HCT116 (cell line): ENCODE measurements around the gene RGS18. TPM values are rescaled to one million over a fixed set of nuclear protein-coding genes. Genes with fewer than 3 reads are reported as not detected.

Experiments used
- ATAC-seq: fragments of 200-7000 bp; cut with Tn5 transposase; 2 replicates; pipeline ENCODE4 v1.9.1; 2020; ENCODE audit warnings: mild to moderate bottlenecking, moderate library complexity
- BruUV-seq: library from RNA; stranded (reverse); fragments of 400-500 nt; replicated peaks from 2 replicates; lab custom pipeline; 2021; lab: Mats Ljungman, UMichigan
- CTCF ChIA-PET: fragments of 300-600 bp; sonication (Branson Sonifier 250); formaldehyde crosslinking; loops from one replicate; lab custom pipeline; 2021; ENCODE audit warnings: antibody characterized with exemption; lab: Charles Lee
- POLR2A ChIA-PET: fragments of 300-600, 350-600 bp; sonication (Branson Sonifier 250); formaldehyde crosslinking; loops from one replicate; lab custom pipeline; 2021; ENCODE audit warnings: antibody characterized with exemption; lab: Charles Lee
- RAD21 ChIA-PET, 2 experiments: fragments of 300-600 bp; sonication (Branson Sonifier 250); formaldehyde crosslinking; loops; one replicate each; lab custom pipeline; 2023; ENCODE audit warnings: low total read pairs in 2 of 2; ENCODE audit not compliant: uncharacterized antibody in 2 of 2, unreplicated experiment in 2 of 2, low non-redundant PET in 1 of 2; lab: Charles Lee
- DNase-seq: peaks from one replicate; pipeline ENCODE4 v3.0.0-alpha.2; 2010; ENCODE audit warnings: low read depth, low spot score
- H2AFZ ChIP-seq: fragments of 200-600 bp; shearing (Covaris generic), sonication (generic); 2 replicates; pipeline ENCODE4 v1.6.1; 2017; ENCODE audit warnings: low read depth, mixed run types, mixed read lengths, antibody characterized with exemption, low read length; ENCODE audit not compliant: poor library complexity, severe bottlenecking
- H3K27ac ChIP-seq: 2 replicates; pipeline ENCODE4 v1.5.1; 2012; ENCODE audit warnings: low read depth, low read length
- H3K27me3 ChIP-seq: fragments of 200-600 bp; sonication (generic); 2 replicates; pipeline ENCODE4 v1.6.1; 2016; ENCODE audit warnings: mixed run types, low read length, mixed read lengths; ENCODE audit not compliant: insufficient read depth
- H3K36me3 ChIP-seq, 2 experiments: fragments of 200-500 bp in 1 of 2; fragments of 200-600 bp in 1 of 2; sonication (Bioruptor generic) in 1 of 2; sonication (generic) in 1 of 2; 2 replicates each; pipeline versions ENCODE4 v1.5.1 to v1.6.1; 2014 to 2016; ENCODE audit warnings: low read length in 2 of 2, inconsistent platforms in 1 of 2, mixed read lengths in 1 of 2, mixed run types in 1 of 2; ENCODE audit not compliant: insufficient read depth in 2 of 2, control insufficient read depth in 1 of 2
- H3K4me1 ChIP-seq, 2 experiments: fragments of 200-600 bp in 1 of 2; sonication (generic) in 1 of 2; 2 replicates each; pipeline versions ENCODE4 v1.5.1 to v1.6.1; 2012 to 2017; ENCODE audit warnings: low read length in 2 of 2, inconsistent platforms in 1 of 2, mild to moderate bottlenecking in 1 of 2, mixed read lengths in 1 of 2, mixed run types in 1 of 2, moderate library complexity in 1 of 2; ENCODE audit not compliant: insufficient read depth in 2 of 2, control insufficient read depth in 1 of 2
- H3K4me2 ChIP-seq: fragments of 200-600 bp; sonication (generic); 2 replicates; pipeline ENCODE4 v1.6.1; 2017; ENCODE audit warnings: mixed run types, low read length, mixed read lengths
- H3K4me3 ChIP-seq, 2 experiments: fragments of 200-600 bp in 1 of 2; sonication (generic) in 1 of 2; replicated peaks in 1 of 2; 2 replicates each; pipeline ENCODE4 v1.5.1; 2011 to 2016; ENCODE audit warnings: low read length in 2 of 2, control low read depth in 1 of 2, low read depth in 1 of 2, mild to moderate bottlenecking in 1 of 2, mixed read lengths in 1 of 2, mixed run types in 1 of 2
- H3K79me2 ChIP-seq: fragments of 200-600 bp; sonication (generic); 2 replicates; pipeline ENCODE4 v1.6.1; 2017; ENCODE audit warnings: mild to moderate bottlenecking, mixed run types, low read length, moderate library complexity, mixed read lengths; ENCODE audit not compliant: insufficient read depth
- H3K9ac ChIP-seq: fragments of 200-600 bp; sonication (generic); 2 replicates; pipeline ENCODE4 v1.6.1; 2016; ENCODE audit warnings: low read length, mixed read lengths
- H3K9me2 ChIP-seq: fragments of 200-600 bp; sonication (generic), shearing (Covaris generic); 2 replicates; pipeline ENCODE4 v1.6.1; 2017; ENCODE audit warnings: mixed run types, mild to moderate bottlenecking, moderate library complexity; ENCODE audit not compliant: insufficient read depth
- H3K9me3 ChIP-seq, 2 experiments: fragments of 200-500 bp in 1 of 2; fragments of 200-600 bp in 1 of 2; sonication (Bioruptor generic) in 1 of 2; sonication (generic) in 1 of 2; 2 replicates each; pipeline ENCODE4 v1.6.1; 2014 to 2017; ENCODE audit warnings: low read length in 2 of 2, mixed read lengths in 2 of 2, inconsistent platforms in 1 of 2, low read depth in 1 of 2, mild to moderate bottlenecking in 1 of 2, mixed run types in 1 of 2, moderate library complexity in 1 of 2; ENCODE audit not compliant: control insufficient read depth in 1 of 2, insufficient read depth in 1 of 2
- H4K20me1 ChIP-seq: fragments of 200-600 bp; sonication (generic), shearing (Covaris generic); 2 replicates; pipeline ENCODE4 v1.6.1; 2017; ENCODE audit warnings: mixed run types, mild to moderate bottlenecking, moderate library complexity; ENCODE audit not compliant: insufficient read depth
- CBX3 ChIP-seq: IDR thresholded peaks from 2 replicates; pipeline ENCODE4 v1.6.1; 2012; ENCODE audit warnings: low read depth
- ELF1 ChIP-seq: IDR thresholded peaks from 2 replicates; pipeline ENCODE4 v1.6.1; 2012; ENCODE audit warnings: low read depth, borderline replicate concordance
- EZH2 ChIP-seq: fragments of 200-600 bp; sonication (generic); IDR thresholded peaks from 2 replicates; pipeline ENCODE4 v1.6.1; 2017; ENCODE audit warnings: antibody characterized with exemption, mixed run types
- JUND ChIP-seq: IDR thresholded peaks from 2 replicates; pipeline ENCODE4 v1.6.1; 2012
- TCF7L2 ChIP-seq: IDR thresholded peaks from 2 replicates; pipeline ENCODE4 v1.7.0; 2011; ENCODE audit warnings: borderline replicate concordance, inconsistent platforms; ENCODE audit not compliant: insufficient read depth, insufficient read length; ENCODE audit errors: extremely low read depth
- ZFX ChIP-seq: fragments of 450-650 bp; IDR thresholded peaks from 2 replicates; pipeline ENCODE4 v1.6.1; 2017
- intact Hi-C: fragments of 100-400 bp; cut with micrococcal nuclease; formaldehyde crosslinking; loops from 2 replicates; pipeline ENCODE4 v1.10.0; 2022
- total RNA-seq: library from RNA; stranded (reverse); gene quantifications from one replicate; pipeline ENCODE4 v1.2.1, GENCODE V29; 2021; ENCODE audit not compliant: unreplicated experiment
- TF ChIP-seq, protein P1 (sequence below): IDR thresholded peaks from 2 replicates; pipeline ENCODE4 v1.6.1; 2012; ENCODE audit warnings: low read depth
- TF ChIP-seq, protein P2 (sequence below): IDR thresholded peaks from 2 replicates; pipeline ENCODE4 v1.6.1; 2012

Gene RGS18
- total RNA-seq, 1 experiment from 2014 or later: not detected

DNA sequence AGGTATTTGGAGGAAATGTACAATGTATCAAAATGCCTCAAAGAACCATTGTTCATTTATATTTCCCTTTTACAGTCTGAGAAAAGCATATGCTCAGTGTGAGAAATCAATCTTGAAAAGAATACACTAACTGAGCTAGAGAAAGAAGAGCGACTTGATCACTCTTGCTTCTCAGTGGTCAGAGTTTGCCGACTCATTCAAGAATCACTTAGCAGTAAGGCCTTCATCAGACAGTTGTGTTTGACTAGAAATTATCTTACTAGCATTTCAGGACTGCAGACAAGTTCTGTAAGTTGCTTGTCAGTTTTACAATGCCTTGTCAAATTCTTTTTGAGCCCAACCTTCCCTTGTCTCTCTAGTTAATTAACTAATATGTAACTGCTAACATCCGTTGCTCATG is 12.9 kb downstream of the RGS18 start:
- BruUV-seq: no TSS peak
- H4K20me1 ChIP-seq: no peaks in the 10 kb centered on the region
- RAD21 ChIA-PET: no interaction called here
- no peak overlapping the region for H3K4me3 ChIP-seq
- TF ChIP-seq EZH2 (no peak), ZFX (no peak), ELF1 (no peak), TCF7L2 (no peak), JUND (no peak), CBX3 (no peak)
- TF ChIP-seq, protein P1, sequence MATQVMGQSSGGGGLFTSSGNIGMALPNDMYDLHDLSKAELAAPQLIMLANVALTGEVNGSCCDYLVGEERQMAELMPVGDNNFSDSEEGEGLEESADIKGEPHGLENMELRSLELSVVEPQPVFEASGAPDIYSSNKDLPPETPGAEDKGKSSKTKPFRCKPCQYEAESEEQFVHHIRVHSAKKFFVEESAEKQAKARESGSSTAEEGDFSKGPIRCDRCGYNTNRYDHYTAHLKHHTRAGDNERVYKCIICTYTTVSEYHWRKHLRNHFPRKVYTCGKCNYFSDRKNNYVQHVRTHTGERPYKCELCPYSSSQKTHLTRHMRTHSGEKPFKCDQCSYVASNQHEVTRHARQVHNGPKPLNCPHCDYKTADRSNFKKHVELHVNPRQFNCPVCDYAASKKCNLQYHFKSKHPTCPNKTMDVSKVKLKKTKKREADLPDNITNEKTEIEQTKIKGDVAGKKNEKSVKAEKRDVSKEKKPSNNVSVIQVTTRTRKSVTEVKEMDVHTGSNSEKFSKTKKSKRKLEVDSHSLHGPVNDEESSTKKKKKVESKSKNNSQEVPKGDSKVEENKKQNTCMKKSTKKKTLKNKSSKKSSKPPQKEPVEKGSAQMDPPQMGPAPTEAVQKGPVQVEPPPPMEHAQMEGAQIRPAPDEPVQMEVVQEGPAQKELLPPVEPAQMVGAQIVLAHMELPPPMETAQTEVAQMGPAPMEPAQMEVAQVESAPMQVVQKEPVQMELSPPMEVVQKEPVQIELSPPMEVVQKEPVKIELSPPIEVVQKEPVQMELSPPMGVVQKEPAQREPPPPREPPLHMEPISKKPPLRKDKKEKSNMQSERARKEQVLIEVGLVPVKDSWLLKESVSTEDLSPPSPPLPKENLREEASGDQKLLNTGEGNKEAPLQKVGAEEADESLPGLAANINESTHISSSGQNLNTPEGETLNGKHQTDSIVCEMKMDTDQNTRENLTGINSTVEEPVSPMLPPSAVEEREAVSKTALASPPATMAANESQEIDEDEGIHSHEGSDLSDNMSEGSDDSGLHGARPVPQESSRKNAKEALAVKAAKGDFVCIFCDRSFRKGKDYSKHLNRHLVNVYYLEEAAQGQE: no peak
- TF ChIP-seq, protein P2, sequence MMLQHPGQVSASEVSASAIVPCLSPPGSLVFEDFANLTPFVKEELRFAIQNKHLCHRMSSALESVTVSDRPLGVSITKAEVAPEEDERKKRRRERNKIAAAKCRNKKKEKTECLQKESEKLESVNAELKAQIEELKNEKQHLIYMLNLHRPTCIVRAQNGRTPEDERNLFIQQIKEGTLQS: no peak
- TF ChIP-seq, all 23 proteins: peak for 0
- no peak overlapping the region for H3K9ac ChIP-seq
- ATAC-seq: no peak
- H3K36me3 ChIP-seq: no peaks in the 10 kb centered on the region
- no peaks in the 10 kb centered on the region for H3K27me3 ChIP-seq
- H3K4me1 ChIP-seq: no peaks in the 10 kb centered on the region
- no peaks in the 10 kb centered on the region for H3K9me3 ChIP-seq
- POLR2A ChIA-PET: no interaction called here
- H2AFZ ChIP-seq: peak overlapping the region; percentile 70
- no peaks in the 10 kb centered on the region for H3K79me2 ChIP-seq
- no peak overlapping the region for H3K27ac ChIP-seq
- CTCF ChIA-PET: no interaction called here
- intact Hi-C loops: no loop called here
- no peak for DNase-seq
- H3K9me2 ChIP-seq: no peaks in the 10 kb centered on the region
- no peak overlapping the region for H3K4me2 ChIP-seq
